BJ (cell line): ENCODE measurements around the gene NLRP3. TPM values are rescaled to one million over a fixed set of nuclear protein-coding genes. Genes with fewer than 3 reads are reported as not detected.
"Not testable (repeated sequence)": the region's sequence is repeated elsewhere in the genome, so short reads cannot be mapped to it uniquely, and the experiment has no call there.

Source experiments
- CTCF ChIA-PET: fragments of 350-600 bp; formaldehyde crosslinking; extraction: SDS; loops from one replicate; lab custom pipeline; 2021; ENCODE audit warnings: antibody characterized with exemption, inconsistent platforms; lab: Yijun Ruan, JAX
- POLR2A ChIA-PET: fragments of 300-600 bp; sonication (Branson Sonifier 250); formaldehyde crosslinking; extraction: SDS; loops from one replicate; lab custom pipeline; 2021; ENCODE audit warnings: antibody characterized with exemption; lab: Charles Lee
- DNase-seq: peaks from one replicate; pipeline ENCODE4 v3.0.0-alpha.2; 2011; ENCODE audit warnings: low read depth
- H3K27me3 ChIP-seq: 2 replicates; pipeline ENCODE4 v1.6.0; 2011; ENCODE audit warnings: low read length; ENCODE audit not compliant: control insufficient read depth, insufficient read depth
- H3K36me3 ChIP-seq: 2 replicates; pipeline ENCODE4 v1.5.1; 2011; ENCODE audit warnings: low read length; ENCODE audit not compliant: control insufficient read depth, insufficient read depth
- H3K4me3 ChIP-seq: 2 replicates; pipeline ENCODE4 v1.5.1; 2011; ENCODE audit warnings: low read depth, mild to moderate bottlenecking, control low read depth, low read length
- polyA plus RNA-seq: library from polyadenylated mRNA; depleted of rRNA; stranded (reverse); fragments of >200 nt; gene quantifications from 2 replicates; pipeline ENCODE4 v1.2.3, GENCODE V29; 2011
- TF ChIP-seq, protein P1 (sequence below): IDR thresholded peaks from 2 replicates; pipeline ENCODE4 v1.5.1; 2011; ENCODE audit warnings: low read depth, mild to moderate bottlenecking, control low read depth, inconsistent platforms, low read length, moderate library complexity; ENCODE audit not compliant: insufficient read depth

NLRP3 gene
- polyA plus RNA-seq, 1 experiment = not detected

GRCh38 chr1:247471445-247472016, 55.6 kb downstream of the NLRP3 start:
- ChIA-PET CTCF (no interaction called here), POLR2A (no interaction called here)
- no peak for DNase-seq
- Histone ChIP-seq H3K4me3 (no peak overlapping the region), H3K27me3 (no peaks in the 10 kb centered on the region), H3K36me3 (no peaks in the 10 kb centered on the region)
- TF ChIP-seq, protein P1, sequence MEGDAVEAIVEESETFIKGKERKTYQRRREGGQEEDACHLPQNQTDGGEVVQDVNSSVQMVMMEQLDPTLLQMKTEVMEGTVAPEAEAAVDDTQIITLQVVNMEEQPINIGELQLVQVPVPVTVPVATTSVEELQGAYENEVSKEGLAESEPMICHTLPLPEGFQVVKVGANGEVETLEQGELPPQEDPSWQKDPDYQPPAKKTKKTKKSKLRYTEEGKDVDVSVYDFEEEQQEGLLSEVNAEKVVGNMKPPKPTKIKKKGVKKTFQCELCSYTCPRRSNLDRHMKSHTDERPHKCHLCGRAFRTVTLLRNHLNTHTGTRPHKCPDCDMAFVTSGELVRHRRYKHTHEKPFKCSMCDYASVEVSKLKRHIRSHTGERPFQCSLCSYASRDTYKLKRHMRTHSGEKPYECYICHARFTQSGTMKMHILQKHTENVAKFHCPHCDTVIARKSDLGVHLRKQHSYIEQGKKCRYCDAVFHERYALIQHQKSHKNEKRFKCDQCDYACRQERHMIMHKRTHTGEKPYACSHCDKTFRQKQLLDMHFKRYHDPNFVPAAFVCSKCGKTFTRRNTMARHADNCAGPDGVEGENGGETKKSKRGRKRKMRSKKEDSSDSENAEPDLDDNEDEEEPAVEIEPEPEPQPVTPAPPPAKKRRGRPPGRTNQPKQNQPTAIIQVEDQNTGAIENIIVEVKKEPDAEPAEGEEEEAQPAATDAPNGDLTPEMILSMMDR = no peak

- TF ChIP-seq, protein P1 = no peak
- Histone ChIP-seq H3K4me3 (no peak overlapping the region), H3K36me3 (no peaks in the 10 kb centered on the region), H3K27me3 (no peaks in the 10 kb centered on the region)
- CTCF ChIA-PET = no interaction called here
- DNase-seq = no peak
- POLR2A ChIA-PET = no interaction called here
These were observed 56.1 kb downstream of the NLRP3 start for GRCh38 chr1:247472035-247472434.

GRCh38 chr1:247474367-247474766, 58.4 kb downstream of the NLRP3 start:
- ChIA-PET POLR2A (no interaction called here), CTCF (no interaction called here)
- TF ChIP-seq, protein P1 = no peak
- no peaks in the 10 kb centered on the region for H3K36me3 ChIP-seq
- H3K27me3 ChIP-seq = no peaks in the 10 kb centered on the region
- H3K4me3 ChIP-seq = no peak overlapping the region
- DNase-seq = no peak

- TF ChIP-seq, protein P1 = no peak
- H3K27me3 ChIP-seq = no peaks in the 10 kb centered on the region
- H3K4me3 ChIP-seq = no peak overlapping the region
- DNase-seq = no peak
- ChIA-PET CTCF (no interaction called here), POLR2A (no interaction called here)
- no peaks in the 10 kb centered on the region for H3K36me3 ChIP-seq
These were observed 59.8 kb downstream of the NLRP3 start for GRCh38 chr1:247475793-247476192.

- CTCF ChIA-PET, H3K4me3 ChIP-seq, POLR2A ChIA-PET, H3K27me3 ChIP-seq, H3K36me3 ChIP-seq, DNase-seq: not testable (repeated sequence)
These were observed 60.5 kb downstream of the NLRP3 start for GRCh38 chr1:247476328-247477058.
